HG03378 (cell line): ENCODE measurements around the gene SLC29A1.

Source experiments
- ATAC-seq: cut with Tn5 transposase; IDR thresholded peaks from one replicate; pipeline ENCODE4 v1.9.1; 2021; ENCODE audit warnings: mild to moderate bottlenecking, moderate library complexity; ENCODE audit not compliant: unreplicated experiment

The SLC29A1 gene

GRCh38 chr6:44264154-44265006, 41.0 kb downstream of the SLC29A1 start:
- ATAC-seq = no peak

DNA sequence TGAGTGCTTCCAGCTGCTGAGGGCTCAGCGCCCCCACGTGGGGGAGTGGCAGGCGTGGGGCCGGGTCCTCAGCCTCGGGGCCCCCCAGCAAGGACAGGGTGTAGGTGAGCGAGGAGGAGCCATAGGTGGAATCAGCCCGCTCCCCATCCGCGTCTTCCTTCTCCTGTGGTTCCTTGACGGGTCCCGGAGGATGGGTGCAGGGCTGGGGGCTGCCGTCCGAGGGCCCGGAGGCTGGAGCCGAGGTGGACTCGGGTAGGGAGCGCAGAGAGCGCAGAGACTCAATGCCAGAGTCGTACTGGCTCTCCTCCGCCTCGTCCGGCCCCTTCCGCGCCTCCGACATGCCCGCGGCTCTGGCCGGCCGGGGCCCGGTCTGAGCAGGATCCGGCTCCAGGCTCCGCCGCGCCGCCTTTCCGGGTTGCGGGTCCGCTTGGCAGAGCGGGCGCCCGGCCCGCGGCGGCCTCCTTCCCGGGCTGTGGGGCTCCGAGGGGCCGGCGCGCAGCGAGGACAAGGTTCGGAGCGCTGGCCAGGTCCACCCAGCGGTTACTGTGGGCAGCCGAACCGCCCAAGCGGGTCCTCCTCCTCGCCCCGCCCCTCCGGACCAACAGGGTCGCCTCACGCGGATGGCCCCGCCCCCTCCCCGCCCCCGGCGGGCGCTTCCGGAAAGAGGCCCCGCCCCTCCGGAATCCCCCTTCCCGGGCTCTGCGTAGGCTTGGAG, 41.8 kb downstream of the SLC29A1 start, which contains the start of gene NFKBIE:
NFKBIE (minus strand) TSS at position 545 of the 715 bp plus-strand sequence; CDS start at position 340, 205 bp downstream.
- ATAC-seq = peak; percentile 23

DNA sequence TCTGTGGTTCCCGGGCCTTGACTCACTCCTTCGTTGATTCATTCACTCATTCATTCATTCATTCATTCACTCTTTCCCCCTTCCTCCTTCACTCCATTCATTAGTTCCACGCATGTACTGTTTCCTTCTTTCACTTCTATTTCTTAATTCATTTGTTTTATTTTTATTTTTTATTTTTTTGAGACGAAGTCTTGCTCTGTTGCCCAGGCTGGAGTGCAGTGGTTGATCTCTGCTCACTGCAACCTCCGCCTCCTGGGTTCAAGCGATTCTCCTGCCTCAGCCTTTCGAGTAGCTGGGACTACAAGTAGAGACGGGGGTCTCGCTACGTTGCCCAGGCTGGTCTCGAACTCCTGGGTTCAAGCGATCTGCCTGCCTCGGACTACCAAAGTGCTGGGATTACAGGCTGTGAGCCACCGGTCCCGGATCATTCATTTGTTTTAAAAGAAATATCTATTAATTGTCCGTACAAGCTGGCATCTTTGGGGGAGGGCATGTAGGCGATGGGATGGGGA, 42.4 kb downstream of the SLC29A1 start:
- no peak for ATAC-seq

GRCh38 chr6:44266347-44266746, 43.0 kb downstream of the SLC29A1 start:
- ATAC-seq = peak; percentile 28

DNA sequence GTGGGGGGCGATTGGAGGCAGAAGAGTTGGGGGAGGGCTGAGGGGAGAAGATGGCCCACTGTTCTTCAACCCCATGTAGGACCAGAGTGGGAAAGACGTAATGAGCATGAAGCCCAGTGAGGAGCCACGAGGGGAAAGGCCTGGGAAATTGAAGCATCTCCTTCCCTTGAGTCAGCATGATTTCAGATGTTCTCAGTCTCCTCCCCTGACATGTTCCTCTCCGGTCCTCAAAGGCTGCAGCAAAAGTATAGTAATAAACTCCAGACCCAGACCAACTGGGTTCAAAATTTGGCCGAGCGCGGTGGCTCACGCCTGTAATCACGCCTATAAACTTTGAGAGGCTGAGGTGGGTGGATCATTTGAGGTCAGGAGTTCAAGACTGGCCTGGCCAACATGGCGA, 43.9 kb downstream of the SLC29A1 start:
- ATAC-seq = no peak

GRCh38 chr6:44268095-44268628, 44.8 kb downstream of the SLC29A1 start:
- no peak for ATAC-seq

DNA sequence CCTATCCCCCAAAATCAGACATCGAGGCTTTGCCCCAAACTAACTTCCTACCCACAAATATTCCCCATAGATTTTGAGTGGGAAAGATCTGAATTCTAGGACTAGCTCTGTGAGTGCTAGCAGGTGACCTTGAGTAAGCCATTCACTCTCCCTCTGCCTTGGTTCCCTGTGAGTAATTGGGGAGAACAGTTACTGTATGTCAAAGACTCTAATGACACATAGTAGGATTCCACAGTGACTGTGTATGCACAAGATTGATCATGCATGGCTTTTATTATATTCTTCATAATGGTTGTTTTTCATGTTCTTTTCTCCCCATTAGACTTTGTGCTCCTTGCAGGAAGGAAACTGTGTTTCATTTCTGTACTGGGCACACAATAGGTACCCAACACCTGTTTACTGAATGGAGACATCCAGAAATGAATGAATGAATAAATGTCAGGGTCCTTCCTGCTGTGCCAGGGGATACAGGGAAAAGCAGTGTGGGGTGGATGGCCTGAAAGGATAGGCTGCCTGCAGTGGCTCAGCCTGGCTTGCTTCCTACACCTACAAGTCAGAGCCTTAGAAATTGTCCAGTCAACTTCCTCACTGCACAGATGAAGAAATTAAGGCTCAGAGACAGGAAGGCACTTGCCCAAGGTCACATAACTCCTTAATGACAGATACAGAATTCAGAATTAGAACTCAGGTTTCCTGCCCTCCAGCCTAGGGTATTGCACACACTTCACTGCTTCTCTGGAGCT, 46.0 kb downstream of the SLC29A1 start:
- ATAC-seq = no peak

- no peak for ATAC-seq
Observed at GRCh38 chr6:44269921-44270525, 46.6 kb downstream of the SLC29A1 start, which contains the start of gene TMEM151B. Gene TMEM151B, plus strand, starts transcription at chr6:44270450. Its CDS starts 293 bp downstream, at chr6:44270743.

- no peak for ATAC-seq
Observed at GRCh38 chr6:44270526-44271405, 47.4 kb downstream of the SLC29A1 start.

DNA sequence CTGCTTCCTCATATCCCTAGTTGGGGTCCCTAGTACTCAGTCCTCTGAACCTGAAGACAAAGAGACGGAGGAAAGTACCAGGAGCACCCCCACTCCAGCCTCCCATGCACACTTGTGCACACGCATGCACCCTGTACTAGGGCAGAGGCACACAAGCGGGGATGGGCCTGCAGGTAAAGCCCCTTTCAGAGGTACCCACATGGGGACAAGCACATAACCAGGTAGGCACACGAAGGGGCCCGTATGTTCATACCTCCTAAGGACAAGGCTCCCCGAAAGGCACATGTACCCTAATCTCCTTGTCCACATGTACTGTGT, 48.0 kb downstream of the SLC29A1 start:
- no peak for ATAC-seq

- no peak for ATAC-seq
Observed at GRCh38 chr6:44271914-44272313, 48.5 kb downstream of the SLC29A1 start.

- no peak for ATAC-seq
Observed at GRCh38 chr6:44272529-44272928, 49.1 kb downstream of the SLC29A1 start.

- ATAC-seq = no peak
Observed at GRCh38 chr6:44272999-44273566, 49.7 kb downstream of the SLC29A1 start.

GRCh38 chr6:44273617-44274016, 50.2 kb downstream of the SLC29A1 start:
- ATAC-seq = no peak

- ATAC-seq = no peak
Observed at GRCh38 chr6:44275271-44275748, 51.9 kb downstream of the SLC29A1 start.

DNA sequence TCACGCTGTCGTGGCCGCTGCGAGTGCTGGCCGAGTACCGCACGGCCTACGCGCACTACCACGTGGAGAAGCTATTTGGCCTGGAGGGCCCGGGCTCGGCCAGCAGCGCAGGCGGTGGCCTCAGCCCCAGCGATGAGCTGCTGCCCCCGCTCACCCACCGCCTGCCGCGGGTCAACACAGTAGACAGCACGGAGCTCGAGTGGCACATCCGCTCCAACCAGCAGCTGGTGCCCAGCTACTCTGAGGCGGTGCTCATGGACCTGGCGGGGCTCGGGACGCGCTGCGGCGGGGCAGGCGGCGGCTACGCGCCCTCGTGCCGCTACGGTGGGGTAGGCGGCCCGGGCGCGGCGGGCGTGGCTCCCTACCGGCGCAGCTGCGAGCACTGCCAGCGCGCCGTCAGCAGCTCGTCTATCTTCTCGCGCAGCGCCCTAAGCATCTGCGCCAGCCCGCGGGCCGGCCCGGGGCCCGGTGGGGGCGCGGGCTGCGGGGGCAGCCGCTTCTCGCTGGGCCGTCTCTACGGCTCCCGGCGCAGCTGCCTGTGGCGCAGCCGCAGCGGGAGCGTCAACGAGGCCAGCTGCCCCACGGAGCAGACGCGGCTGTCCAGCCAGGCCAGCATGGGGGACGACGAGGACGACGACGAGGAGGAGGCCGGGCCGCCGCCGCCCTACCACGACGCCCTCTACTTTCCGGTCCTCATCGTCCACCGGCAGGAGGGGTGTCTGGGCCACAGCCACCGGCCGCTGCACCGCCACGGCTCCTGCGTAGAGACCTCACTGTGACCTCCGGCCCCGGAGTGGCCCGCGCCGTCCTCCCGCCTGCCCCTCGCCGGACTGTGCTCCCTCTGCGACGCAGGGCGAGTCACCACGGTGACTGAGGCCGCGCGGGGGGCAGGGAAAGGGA, 52.6 kb downstream of the SLC29A1 start:
- no peak for ATAC-seq

GRCh38 chr6:44276667-44277640, 53.6 kb downstream of the SLC29A1 start:
- ATAC-seq = no peak
